GM12878 (cell line): ENCODE results near the gene FETUB. TPM values are rescaled to one million over a fixed set of nuclear protein-coding genes. Genes with fewer than 3 reads are reported as not detected.

Experiments
- ATAC-seq: fragments of 200-7000 bp; cut with Tn5 transposase; 3 replicates; pipeline ENCODE4 v1.9.1; 2020; ENCODE audit warnings: mild to moderate bottlenecking, moderate library complexity
- BruUV-seq: library from RNA; stranded (reverse); fragments of 400-500 nt; replicated peaks from 2 replicates; lab custom pipeline; 2021; lab: Mats Ljungman, UMichigan
- CTCF ChIA-PET: fragments of 300-600 bp; sonication (Branson Sonifier 250); formaldehyde crosslinking; extraction: SDS; loops from one replicate; lab custom pipeline; 2021; ENCODE audit warnings: inconsistent platforms; lab: Yijun Ruan, JAX
- POLR2A ChIA-PET: fragments of 350-600 bp; formaldehyde crosslinking; extraction: SDS; loops from one replicate; lab custom pipeline; 2021; ENCODE audit warnings: inconsistent platforms; lab: Charles Lee
- RAD21 ChIA-PET: fragments of 300-600 bp; sonication (Branson Sonifier 250); formaldehyde crosslinking; loops from one replicate; lab custom pipeline; 2023; ENCODE audit warnings: antibody characterized with exemption; ENCODE audit not compliant: unreplicated experiment; lab: Charles Lee
- SMC1A ChIA-PET: fragments of 300-600 bp; sonication (Branson Sonifier 250); formaldehyde crosslinking; loops from one replicate; lab custom pipeline; 2023; ENCODE audit not compliant: unreplicated experiment, uncharacterized antibody; lab: Charles Lee
- DNase-seq: peaks from one replicate; pipeline ENCODE4 v3.0.0-alpha.2; 2011; ENCODE audit warnings: low read depth, low spot score
- FAIRE-seq: peaks from 3 replicates; lab custom pipeline; 2011; peaks lifted over from hg19 to GRCh38; lab: Jason Lieb, UNC
- H2AFZ ChIP-seq: 2 replicates; pipeline ENCODE4 v1.6.0; 2011; ENCODE audit warnings: low read depth, low read length, control low read depth; ENCODE audit not compliant: control insufficient read depth
- H3K27ac ChIP-seq: 2 replicates; pipeline ENCODE4 v1.5.1; 2011; ENCODE audit warnings: control low read depth; ENCODE audit not compliant: control insufficient read depth, insufficient read depth
- H3K27me3 ChIP-seq, 2 experiments: replicated peaks in 1 of 2; 2 replicates each; pipeline versions ENCODE4 v1.6.0 to v1.6.1; 2011; ENCODE audit warnings: low read length in 1 of 2; ENCODE audit not compliant: control insufficient read depth in 2 of 2, insufficient read depth in 2 of 2
- H3K36me3 ChIP-seq, 2 experiments: 2 replicates each; pipeline ENCODE4 v1.5.1; 2011; ENCODE audit warnings: low read length in 1 of 2; ENCODE audit not compliant: control insufficient read depth in 2 of 2, insufficient read depth in 2 of 2
- H3K4me1 ChIP-seq: 2 replicates; pipeline ENCODE4 v1.6.1; 2011; ENCODE audit warnings: mild to moderate bottlenecking, low read length, moderate library complexity, mixed read lengths; ENCODE audit not compliant: control insufficient read depth, insufficient read depth
- H3K4me2 ChIP-seq: 2 replicates; pipeline ENCODE4 v1.6.0; 2011; ENCODE audit warnings: control low read depth; ENCODE audit not compliant: control insufficient read depth, insufficient read depth
- H3K4me3 ChIP-seq: fragments of 200-600 bp; sonication (generic); 2 replicates; pipeline ENCODE4 v1.5.1; 2016
- H3K79me2 ChIP-seq: 2 replicates; pipeline ENCODE4 v1.6.0; 2011; ENCODE audit warnings: low read length; ENCODE audit not compliant: control insufficient read depth, insufficient read depth
- H3K9ac ChIP-seq: 2 replicates; pipeline ENCODE4 v1.8.0; 2011; ENCODE audit warnings: low read length, control low read depth, mixed read lengths; ENCODE audit not compliant: control insufficient read depth, insufficient read depth
- H3K9me3 ChIP-seq: replicated peaks from 3 replicates; pipeline ENCODE4 v1.5.1; 2011; ENCODE audit warnings: mild to moderate bottlenecking, low read length; ENCODE audit not compliant: control insufficient read depth, insufficient read depth
- H4K20me1 ChIP-seq: 2 replicates; pipeline ENCODE4 v1.6.0; 2011; ENCODE audit not compliant: control insufficient read depth, insufficient read depth
- BCL11A ChIP-seq: IDR thresholded peaks from 2 replicates; pipeline ENCODE4 v1.6.1; 2011; ENCODE audit warnings: low read depth, low read length
- E4F1 ChIP-seq: fragments of 450-650 bp; IDR thresholded peaks from 2 replicates; pipeline ENCODE4 v1.6.1; 2018; ENCODE audit warnings: borderline replicate concordance, mild to moderate bottlenecking; ENCODE audit not compliant: partially characterized antibody
- IRF4 ChIP-seq: IDR thresholded peaks from 2 replicates; pipeline ENCODE4 v1.6.1; 2011; ENCODE audit warnings: low read depth, low read length
- JUND ChIP-seq: IDR thresholded peaks from 2 replicates; pipeline ENCODE4 v1.6.1; 2012; ENCODE audit warnings: low read depth, mild to moderate bottlenecking, low read length, improper control_type of control experiment, moderate library complexity
- MLLT1 ChIP-seq: fragments of 450-650 bp; IDR thresholded peaks from 2 replicates; pipeline ENCODE4 v1.6.1; 2016; ENCODE audit warnings: mild to moderate bottlenecking
- PAX8 ChIP-seq: fragments of 450-650 bp; IDR thresholded peaks from 2 replicates; pipeline ENCODE4 v1.6.1; 2017; ENCODE audit warnings: mild to moderate bottlenecking, moderate library complexity
- SMARCA5 ChIP-seq: fragments of 450-650 bp; IDR thresholded peaks from 2 replicates; pipeline ENCODE4 v1.6.1; 2017; ENCODE audit warnings: mild to moderate bottlenecking
- SP1 ChIP-seq: IDR thresholded peaks from one replicate; pipeline ENCODE4 v1.6.1; 2011; ENCODE audit warnings: low read depth, low read length
- SUPT20H ChIP-seq: IDR thresholded peaks from 2 replicates; pipeline ENCODE4 v1.6.1; 2011; ENCODE audit warnings: low read depth, mild to moderate bottlenecking, low read length, moderate library complexity, borderline replicate concordance; ENCODE audit not compliant: control insufficient read depth
- TARDBP ChIP-seq: IDR thresholded peaks from 2 replicates; pipeline ENCODE4 v1.6.1; 2016; ENCODE audit warnings: borderline replicate concordance
- TCF12 ChIP-seq: IDR thresholded peaks from 2 replicates; pipeline ENCODE4 v1.6.1; 2011; ENCODE audit warnings: low read depth, mild to moderate bottlenecking, low read length
- USF2 ChIP-seq: IDR thresholded peaks from 2 replicates; pipeline ENCODE4 v1.6.1; 2011; ENCODE audit warnings: low read depth, low read length, improper control_type of control experiment, borderline replicate concordance
- ZNF384 ChIP-seq: IDR thresholded peaks from 2 replicates; pipeline ENCODE4 v1.6.1; 2012; ENCODE audit warnings: low read depth, mild to moderate bottlenecking, low read length, improper control_type of control experiment, borderline replicate concordance
- whole genome bisulfite sequencing: methylation state at CpG from one replicate; pipeline ENCODE4 v1.1.6; 2016; ENCODE audit warnings: low lambda C conversion rate; ENCODE audit not compliant: insufficient replicate concordance, insufficient coverage; ENCODE audit errors: missing lambda C conversion rate; 5-methylcytosine and 5-hydroxymethylcytosine counted together
- in situ Hi-C: fragments of 300-500 bp; cut with MboI; formaldehyde crosslinking; loops from 9 replicates; pipeline ENCODE4 v1.14.3; 2018; ENCODE audit warnings: mixed read lengths
- intact Hi-C: fragments of 100-400 bp; cut with micrococcal nuclease; formaldehyde crosslinking; loops from one replicate; pipeline ENCODE4 v1.14.2; 2022; ENCODE audit not compliant: unreplicated experiment
- polyA plus RNA-seq, 11 experiments: library from polyadenylated mRNA; depleted of rRNA in 4 of 11; unstranded in 6 of 11; stranded (reverse) in 5 of 11; fragments of >200 nt; fragmentation: Nextera tagmentation in 4 of 11; fragmentation: Illumina TruSeq in 1 of 11; extraction: Ambion mirVana in 4 of 11; extraction: Trizol in 1 of 11; gene quantifications; 1 replicate in 1 of 11; 2 replicates in 10 of 11; pipeline versions ENCODE4 v1.2.1 to v1.2.3, GENCODE V29; 2011 to 2016; ENCODE audit warnings: inconsistent platforms in 2 of 11, missing spikeins in 2 of 11, low read depth in 1 of 11
- total RNA-seq, 4 experiments: library from RNA; depleted of rRNA in 3 of 4; stranded (reverse); fragments of >200 nt in 3 of 4; fragmentation: Illumina TruSeq in 1 of 4; extraction: Trizol in 1 of 4; gene quantifications; 2 replicates each; pipeline versions ENCODE4 v1.2.1 to v1.2.3, GENCODE V29; 2013 to 2021

The FETUB gene
- total and polyA plus RNA-seq, 10 of the 15 experiments (the other 5 are each of a cell fraction or from before 2014, with no cell fraction given) = not detected

- no peaks in the 10 kb centered on the region for H3K9me3 ChIP-seq
- H3K4me3 ChIP-seq = no peak overlapping the region
- ChIA-PET SMC1A (interaction anchor here (0.9 kb wide), 1 partner anchor 28 kb away, joined by 3 read pairs; no protein-coding TSS in a partner anchor), RAD21 (no interaction called here), CTCF (interaction anchor here (1.2 to 2.0 kb wide), 2 partner anchors 30 to 199 kb away, joined by 3 to 5 read pairs; no protein-coding TSS in a partner anchor), POLR2A (interaction anchor here (0.6 kb wide), 1 partner anchor 294 kb away, joined by 6 read pairs; no protein-coding TSS in a partner anchor)
- H3K79me2 ChIP-seq = no peaks in the 10 kb centered on the region
- BruUV-seq = no TSS peak
- no peak overlapping the region for H2AFZ ChIP-seq
- H3K27me3 ChIP-seq = no peaks in the 10 kb centered on the region; a peak in 3 of 4 replicates
- H3K9ac ChIP-seq = no peak overlapping the region
- intact Hi-C loops = no loop called here
- no peak overlapping the region for H3K27ac ChIP-seq
- no peaks in the 10 kb centered on the region for H4K20me1 ChIP-seq
- in situ Hi-C loops = no loop called here
- FAIRE-seq (no peak), ATAC-seq (no peak), DNase-seq (no peak)
- no peaks in the 10 kb centered on the region for H3K36me3 ChIP-seq
- TF ChIP-seq SP1 = no peak
- no peak for TF ChIP-seq BCL11A
- TF ChIP-seq TCF12 = no peak
- TF ChIP-seq E4F1 = no peak
- no peak for TF ChIP-seq ZNF384
- TF ChIP-seq PAX8 = no peak
- no peak for TF ChIP-seq MLLT1
- TF ChIP-seq JUND = no peak
- TF ChIP-seq IRF4 = no peak
- TF ChIP-seq SUPT20H = no peak
- no peak for TF ChIP-seq SMARCA5
- no peak for TF ChIP-seq USF2
- TF ChIP-seq TARDBP = no peak
- no peaks in the 10 kb centered on the region; the same call in 1 of the 2 replicates for H3K4me1 ChIP-seq
- no peak overlapping the region for H3K4me2 ChIP-seq
- WGBS = 40% methylated on average over 7 of the region's 7 CpGs
These were observed 18.1 kb upstream of the FETUB start for GRCh38 chr3:186621894-186622650.
